HepG2 (cell line): ENCODE results near the gene XXYLT1.

Experiments
- CTCF ChIP-seq: sonication (generic); formaldehyde crosslinking; IDR thresholded peaks from 2 replicates; pipeline ENCODE4 v1.5.0; 2020; ENCODE audit warnings: mild to moderate bottlenecking, missing genetic modification reagents, moderate library complexity
- NCOA2 ChIP-seq: sonication (generic); formaldehyde crosslinking; IDR thresholded peaks from 2 replicates; pipeline ENCODE4 v1.8.0; 2022; ENCODE audit warnings: inconsistent platforms
- POLR2A ChIP-seq, 2 experiments: IDR thresholded peaks; 2 replicates each; pipeline ENCODE4 v1.6.1; 2011; ENCODE audit warnings: low read depth in 2 of 2, low read length in 2 of 2, mild to moderate bottlenecking in 1 of 2, moderate library complexity in 1 of 2; ENCODE audit not compliant: insufficient read depth in 1 of 2
- SALL1 ChIP-seq: sonication (generic); formaldehyde crosslinking; IDR thresholded peaks from 2 replicates; pipeline ENCODE4 v1.8.0; 2022; ENCODE audit warnings: mild to moderate bottlenecking, missing genetic modification reagents
- TRIM22 ChIP-seq: fragments of 450-650 bp; IDR thresholded peaks from 2 replicates; pipeline ENCODE4 v1.6.1; 2017
- ZFX ChIP-seq: sonication (generic); formaldehyde crosslinking; IDR thresholded peaks from 2 replicates; pipeline ENCODE4 v1.4.0; 2020; ENCODE audit warnings: mild to moderate bottlenecking, low read depth, missing genetic modification reagents, moderate library complexity
- ZNF101 ChIP-seq: sonication (generic); formaldehyde crosslinking; IDR thresholded peaks from 2 replicates; pipeline ENCODE4 v1.4.0; 2020; ENCODE audit warnings: mild to moderate bottlenecking, low read depth, missing genetic modification reagents, borderline replicate concordance

GRCh38 chr3:195115600-195116406 is 155.2 kb downstream of the XXYLT1 start:
- TF ChIP-seq POLR2A (IDR thresholded peaks at IDR 0.05; ENCODE audit: insufficient read depth in 1 of 2, low read depth in 2 of 2, low read length in 2 of 2) (no peak), ZNF101 (no peak), CTCF (CRISPR knock-in tag) (no peak), NCOA2 (CRISPR knock-in tag) (no peak), ZFX (CRISPR knock-in tag) (no peak), TRIM22 (no peak), SALL1 (CRISPR knock-in tag) (no peak)
